SK-N-SH (cell line): Measurements from ENCODE around the gene PRRC2A. TPM values are rescaled to one million over a fixed set of nuclear protein-coding genes. Genes with fewer than 3 reads are reported as not detected.

Experiments
- CTCF ChIA-PET: fragments of 300-600, 350-600 bp; formaldehyde crosslinking; extraction: SDS; loops from one replicate; lab custom pipeline; 2021; lab: Yijun Ruan, JAX
- POLR2A ChIA-PET: fragments of 350-600 bp; sonication (Branson Sonifier 250); formaldehyde crosslinking; extraction: SDS; loops from one replicate; lab custom pipeline; 2020; ENCODE audit warnings: antibody characterized with exemption, inconsistent platforms; lab: Yijun Ruan, JAX
- DNase-seq: peaks from one replicate; pipeline ENCODE4 v3.0.0; 2012
- H2AFZ ChIP-seq: fragments of 200-600 bp; sonication (generic); 2 replicates; pipeline ENCODE4 v1.8.1; 2016; ENCODE audit warnings: antibody characterized with exemption, mild to moderate bottlenecking, low read depth
- H3F3A ChIP-seq: fragments of 200-600 bp; sonication (generic); replicated peaks from 2 replicates; pipeline ENCODE3; 2016; ENCODE audit warnings: antibody characterized with exemption, mild to moderate bottlenecking; ENCODE audit not compliant: insufficient read depth
- H3K27ac ChIP-seq, 2 experiments: fragments of 200-500 bp in 1 of 2; fragments of 200-600 bp in 1 of 2; sonication (Bioruptor generic) in 1 of 2; sonication (generic), shearing (Covaris generic) in 1 of 2; 2 replicates each; pipeline versions ENCODE4 v1.5.1 to v1.6.1; 2014 to 2016; ENCODE audit warnings: low read depth in 2 of 2, inconsistent platforms in 1 of 2, low read length in 1 of 2, mild to moderate bottlenecking in 1 of 2, mixed read lengths in 1 of 2
- H3K27me3 ChIP-seq: fragments of 200-600 bp; sonication (generic), shearing (Covaris generic); 2 replicates; pipeline ENCODE4 v1.6.1; 2016; ENCODE audit warnings: mixed run types; ENCODE audit not compliant: insufficient read depth
- H3K36me3 ChIP-seq, 2 experiments: fragments of 200-500 bp in 1 of 2; fragments of 200-600 bp in 1 of 2; sonication (Bioruptor generic) in 1 of 2; sonication (generic) in 1 of 2; replicated peaks in 1 of 2; 2 replicates each; pipeline versions ENCODE3 to v1.5.1; 2014 to 2016; ENCODE audit warnings: low read length in 1 of 2, mild to moderate bottlenecking in 1 of 2; ENCODE audit not compliant: insufficient read depth in 2 of 2, control insufficient read depth in 1 of 2
- H3K4me1 ChIP-seq, 2 experiments: fragments of 200-500 bp in 1 of 2; fragments of 200-600 bp in 1 of 2; sonication (Bioruptor generic) in 1 of 2; sonication (generic), shearing (Covaris generic) in 1 of 2; 2 replicates each; pipeline versions ENCODE4 v1.5.1 to v1.6.1; 2014 to 2016; ENCODE audit warnings: low read depth in 1 of 2, low read length in 1 of 2, mixed run types in 1 of 2; ENCODE audit not compliant: insufficient read depth in 2 of 2, control insufficient read depth in 1 of 2
- H3K4me2 ChIP-seq: fragments of 200-600 bp; sonication (generic), shearing (Covaris generic); 2 replicates; pipeline ENCODE4 v1.6.1; 2017; ENCODE audit warnings: mixed run types
- H3K4me3 ChIP-seq, 2 experiments: fragments of 200-500 bp in 1 of 2; fragments of 200-600 bp in 1 of 2; sonication (Bioruptor generic) in 1 of 2; sonication (generic), shearing (Covaris generic) in 1 of 2; 2 replicates each; pipeline versions ENCODE4 v1.5.1 to v1.8.1; 2014 to 2016; ENCODE audit warnings: low read depth in 2 of 2, inconsistent platforms in 1 of 2, low read length in 1 of 2, mild to moderate bottlenecking in 1 of 2, mixed read lengths in 1 of 2, moderate library complexity in 1 of 2
- H3K79me2 ChIP-seq: fragments of 200-600 bp; sonication (generic); 2 replicates; pipeline ENCODE4 v1.8.1; 2017; ENCODE audit warnings: mild to moderate bottlenecking; ENCODE audit not compliant: insufficient read depth
- H3K9ac ChIP-seq: fragments of 200-600 bp; sonication (generic); 2 replicates; pipeline ENCODE4 v1.6.1; 2017; ENCODE audit warnings: mixed run types
- H3K9me2 ChIP-seq: fragments of 200-600 bp; sonication (generic); 2 replicates; pipeline ENCODE4 v1.6.1; 2017; ENCODE audit warnings: mixed run types
- H3K9me3 ChIP-seq: fragments of 200-600 bp; sonication (generic); 2 replicates; pipeline ENCODE4 v1.6.1; 2017; ENCODE audit warnings: mixed run types, mild to moderate bottlenecking, moderate library complexity
- H4K20me1 ChIP-seq: fragments of 200-600 bp; sonication (generic); 2 replicates; pipeline ENCODE4 v1.6.1; 2017; ENCODE audit warnings: mild to moderate bottlenecking, mixed run types; ENCODE audit not compliant: insufficient read depth
- ELF1 ChIP-seq: IDR thresholded peaks from 2 replicates; pipeline ENCODE4 v1.4.0; 2012
- FOSL2 ChIP-seq: IDR thresholded peaks from 2 replicates; pipeline ENCODE4 v1.4.0; 2012; ENCODE audit warnings: low read depth, mild to moderate bottlenecking, moderate library complexity, borderline replicate concordance
- NRF1 ChIP-seq: IDR thresholded peaks from 2 replicates; pipeline ENCODE4 v1.6.1; 2012; ENCODE audit warnings: low read depth, mild to moderate bottlenecking, low read length
- RCOR1 ChIP-seq: fragments of 150-350 bp; IDR thresholded peaks from 2 replicates; pipeline ENCODE4 v1.6.1; 2017; ENCODE audit warnings: antibody characterized with exemption, low read length
- SIN3A ChIP-seq: IDR thresholded peaks from 2 replicates; pipeline ENCODE4 v1.6.1; 2012; ENCODE audit warnings: low read depth, mild to moderate bottlenecking, low read length, moderate library complexity, borderline replicate concordance
- YY1 ChIP-seq: IDR thresholded peaks from 2 replicates; pipeline ENCODE4 v1.4.0; 2012; ENCODE audit warnings: low read depth, mild to moderate bottlenecking
- WGBS: methylation state at CpG from one replicate; pipeline ENCODE4 v1.1.6; 2017; ENCODE audit warnings: low lambda C conversion rate; 5-methylcytosine and 5-hydroxymethylcytosine counted together
- polyA plus RNA-seq, 3 experiments: library from polyadenylated mRNA; depleted of rRNA; stranded (reverse); fragments of >200 nt; gene quantifications; 2 replicates each; pipeline ENCODE4 v1.2.3, GENCODE V29; 2012
- TF ChIP-seq, protein P1 (sequence below): fragments of 150-350 bp; IDR thresholded peaks from 2 replicates; pipeline ENCODE4 v1.6.1; 2017; ENCODE audit warnings: antibody characterized with exemption, low read length, low read depth, borderline replicate concordance

The PRRC2A gene
- polyA plus RNA-seq, 1 of the 3 experiments (the other 2 are of a cell fraction): 76.1 TPM

DNA sequence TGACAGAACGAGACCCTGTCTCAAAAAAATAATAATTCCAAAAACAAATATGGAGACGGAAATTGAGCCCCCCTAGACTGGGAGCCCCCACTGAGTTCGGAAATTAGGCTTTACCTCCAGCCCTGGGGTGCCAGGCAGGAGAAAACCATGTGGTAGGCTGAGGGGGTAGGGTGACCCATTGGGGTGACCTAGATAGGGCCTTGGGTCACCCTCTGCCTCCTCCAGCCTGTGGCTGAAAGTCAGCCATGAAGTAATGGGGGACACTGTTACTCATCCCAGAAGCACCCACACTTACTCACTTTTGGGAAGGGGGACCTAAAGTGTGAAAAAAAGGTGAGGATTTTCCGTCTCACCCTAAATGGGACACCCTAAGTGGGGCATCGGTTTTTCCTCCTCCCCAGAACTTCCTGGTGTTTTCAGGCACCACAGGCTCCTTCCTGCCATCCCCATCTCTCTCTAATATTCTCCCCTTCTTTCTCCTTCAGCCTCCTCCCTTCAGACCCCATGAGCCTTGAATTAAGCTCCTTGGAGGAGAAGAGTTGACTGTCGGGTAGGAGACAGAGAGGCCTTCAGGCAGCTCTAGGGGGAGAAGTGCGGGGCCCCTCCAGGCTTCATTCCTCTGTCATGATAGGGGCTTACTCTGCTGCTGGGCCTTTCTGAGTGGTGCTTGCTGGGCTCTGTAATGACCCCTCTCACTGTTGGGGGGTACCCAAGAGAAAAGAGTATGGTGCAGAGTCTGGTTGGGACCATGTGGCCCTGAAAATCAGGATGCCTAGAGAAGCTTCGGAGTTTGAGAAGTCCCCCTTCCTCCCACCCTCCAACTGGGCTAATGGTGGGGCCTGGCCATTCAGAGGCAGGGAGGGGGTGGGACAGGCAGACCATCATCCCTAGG is 40.7 kb upstream of the PRRC2A start:
- no peaks in the 10 kb centered on the region for H3F3A ChIP-seq
- no peak overlapping the region for H3K27ac ChIP-seq
- POLR2A ChIA-PET: interaction anchor here (1.0 to 1.2 kb wide), 2 partner anchors 18 to 38 kb away, joined by 5 to 12 read pairs; partner anchors contain the start of gene DDX39B
- no peaks in the 10 kb centered on the region for H3K79me2 ChIP-seq
- H2AFZ ChIP-seq: no peak overlapping the region
- H3K4me3 ChIP-seq: no peak overlapping the region
- CTCF ChIA-PET: interaction anchor here (0.6 to 17.6 kb wide), 20 partner anchors 10 to 190 kb away, joined by 3 to 312 read pairs (median 6); partner anchors contain the start of genes ATP6V1G2, NCR3 and NFKBIL1
- H4K20me1 ChIP-seq: no peaks in the 10 kb centered on the region
- no peak overlapping the region for H3K9ac ChIP-seq
- peaks cover 0 to 11% of the 10 kb centered on the region in 2 experiments; a peak in 1 of 4 replicates for H3K4me1 ChIP-seq
- TF ChIP-seq FOSL2 (no peak), ELF1 (no peak), SIN3A (no peak)
- TF ChIP-seq, protein P1, sequence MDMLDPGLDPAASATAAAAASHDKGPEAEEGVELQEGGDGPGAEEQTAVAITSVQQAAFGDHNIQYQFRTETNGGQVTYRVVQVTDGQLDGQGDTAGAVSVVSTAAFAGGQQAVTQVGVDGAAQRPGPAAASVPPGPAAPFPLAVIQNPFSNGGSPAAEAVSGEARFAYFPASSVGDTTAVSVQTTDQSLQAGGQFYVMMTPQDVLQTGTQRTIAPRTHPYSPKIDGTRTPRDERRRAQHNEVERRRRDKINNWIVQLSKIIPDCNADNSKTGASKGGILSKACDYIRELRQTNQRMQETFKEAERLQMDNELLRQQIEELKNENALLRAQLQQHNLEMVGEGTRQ: no peak
- 91% methylated on average over 8 of the region's 8 CpGs for WGBS
- no peaks in the 10 kb centered on the region for H3K36me3 ChIP-seq
- H3K9me2 ChIP-seq: no peaks in the 10 kb centered on the region
- H3K27me3 ChIP-seq: no peaks in the 10 kb centered on the region
- no peak overlapping the region for H3K4me2 ChIP-seq
- no peak for DNase-seq
- H3K9me3 ChIP-seq: no peaks in the 10 kb centered on the region

DNA sequence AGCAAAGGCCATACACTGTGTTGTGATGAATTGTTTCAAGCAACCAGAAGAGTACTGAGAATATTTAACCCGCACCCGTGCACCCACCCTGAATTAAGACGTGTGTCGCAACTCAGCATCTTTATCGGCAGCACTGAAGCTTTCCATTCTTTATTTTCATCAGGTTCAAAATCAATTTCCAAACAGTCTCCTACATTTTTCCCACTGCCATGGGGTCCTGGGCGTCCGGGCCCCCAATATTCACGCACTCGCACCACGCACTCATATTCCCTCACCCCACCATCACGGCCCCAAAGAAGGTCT is 40.1 kb upstream of the PRRC2A start:
- H3K4me2 ChIP-seq: peak overlapping the region; percentile 99
- no peak overlapping the region for H3K27ac ChIP-seq
- H3K4me1 ChIP-seq: peaks cover 0 to 11% of the 10 kb centered on the region in 2 experiments; a peak in 1 of 4 replicates
- H3K9me2 ChIP-seq: no peaks in the 10 kb centered on the region
- no peaks in the 10 kb centered on the region for H3K27me3 ChIP-seq
- DNase-seq: no peak
- H4K20me1 ChIP-seq: no peaks in the 10 kb centered on the region
- H3K9ac ChIP-seq: peak overlapping the region; percentile 88
- H3F3A ChIP-seq: no peaks in the 10 kb centered on the region
- H3K4me3 ChIP-seq: peak overlapping the region; percentile 63 to 96
- no peak for TF ChIP-seq RCOR1
- TF ChIP-seq YY1: no peak
- TF ChIP-seq NRF1: no peak
- H3K79me2 ChIP-seq: no peaks in the 10 kb centered on the region
- no peaks in the 10 kb centered on the region for H3K9me3 ChIP-seq
- WGBS: 74% methylated on average over 11 of the region's 11 CpGs
- ChIA-PET CTCF (interaction anchor here (0.6 to 17.6 kb wide), 25 partner anchors 9 to 197 kb away, joined by 3 to 312 read pairs (median 5); partner anchors contain the start of genes ATP6V1G2, DDX39B, NCR3 and NFKBIL1), POLR2A (interaction anchor here (0.6 to 1.2 kb wide), 3 partner anchors 16 to 38 kb away, joined by 3 to 12 read pairs (median 5); partner anchors contain the start of gene DDX39B)
- H3K36me3 ChIP-seq: no peaks in the 10 kb centered on the region
- H2AFZ ChIP-seq: peak overlapping the region; percentile 99
